KMS-11 (cell line): ENCODE results near the gene BLID.

Experiments
- H2AFZ ChIP-seq: fragments of 200-600 bp; sonication (generic); 2 replicates; pipeline ENCODE4 v1.6.1; 2016; ENCODE audit warnings: antibody characterized with exemption, mixed run types, low read depth
- H3K27ac ChIP-seq: fragments of 200-600 bp; sonication (generic); 2 replicates; pipeline ENCODE4 v1.6.1; 2016; ENCODE audit warnings: mild to moderate bottlenecking, mixed run types
- H3K27me3 ChIP-seq: fragments of 200-600 bp; sonication (generic); 2 replicates; pipeline ENCODE4 v1.6.1; 2017; ENCODE audit warnings: mild to moderate bottlenecking, low read depth, mixed run types, moderate library complexity; ENCODE audit not compliant: insufficient read depth
- H3K36me3 ChIP-seq: fragments of 200-600 bp; sonication (generic); 2 replicates; pipeline ENCODE4 v1.6.1; 2017; ENCODE audit warnings: mild to moderate bottlenecking, mixed run types; ENCODE audit not compliant: insufficient read depth
- H3K4me1 ChIP-seq: fragments of 200-600 bp; sonication (generic); 2 replicates; pipeline ENCODE4 v1.6.1; 2016; ENCODE audit warnings: mild to moderate bottlenecking, low read depth, mixed run types; ENCODE audit not compliant: poor library complexity, severe bottlenecking
- H3K4me2 ChIP-seq: fragments of 200-600 bp; sonication (generic); 2 replicates; pipeline ENCODE4 v1.7.0; 2016; ENCODE audit warnings: mild to moderate bottlenecking, mixed run types
- H3K4me3 ChIP-seq: fragments of 200-600 bp; sonication (generic); IDR thresholded peaks from 2 replicates; pipeline ENCODE4 v1.6.1; 2017; ENCODE audit warnings: low read depth, low read length, mixed read lengths; ENCODE audit not compliant: insufficient read depth
- H3K79me2 ChIP-seq: fragments of 200-600 bp; sonication (generic); 2 replicates; pipeline ENCODE4 v1.6.1; 2016; ENCODE audit warnings: low read depth, mixed run types; ENCODE audit not compliant: insufficient read depth
- H3K9ac ChIP-seq: fragments of 200-600 bp; sonication (generic); 2 replicates; pipeline ENCODE4 v1.6.1; 2016; ENCODE audit warnings: mild to moderate bottlenecking, mixed run types
- H4K20me1 ChIP-seq: fragments of 200-600 bp; sonication (generic); 2 replicates; pipeline ENCODE4 v1.6.1; 2016; ENCODE audit warnings: mild to moderate bottlenecking, mixed run types; ENCODE audit not compliant: insufficient read depth
- TF ChIP-seq, protein P1 (sequence below): fragments of 200-600 bp; sonication (generic); conservative IDR thresholded peaks from 2 replicates; pipeline ENCODE4 v1.6.1; 2017; ENCODE audit warnings: low read depth, mild to moderate bottlenecking, antibody characterized with exemption, low read length, moderate library complexity, mixed read lengths

BLID gene

DNA sequence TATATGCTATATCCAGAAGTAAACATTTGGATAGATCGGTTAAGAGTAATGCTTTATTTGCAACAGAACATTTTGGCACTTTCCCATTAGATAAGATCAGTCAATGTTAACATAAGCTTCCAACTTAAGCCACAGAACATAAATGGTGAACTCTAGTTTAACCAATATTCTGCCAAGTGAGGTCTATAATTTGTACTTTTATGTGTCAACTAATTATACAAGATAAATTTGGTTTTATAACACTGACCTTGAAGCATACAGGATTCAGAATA, 23.5 kb upstream of the BLID start:
- Histone ChIP-seq H3K4me3 (no peak overlapping the region), H3K9ac (no peak overlapping the region), H3K79me2 (no peaks in the 10 kb centered on the region), H3K27ac (no peak overlapping the region), H3K4me1 (no peaks in the 10 kb centered on the region), H3K27me3 (no peaks in the 10 kb centered on the region), H3K36me3 (no peaks in the 10 kb centered on the region), H3K4me2 (no peak overlapping the region), H2AFZ (no peak overlapping the region), H4K20me1 (no peaks in the 10 kb centered on the region)
- TF ChIP-seq, protein P1, sequence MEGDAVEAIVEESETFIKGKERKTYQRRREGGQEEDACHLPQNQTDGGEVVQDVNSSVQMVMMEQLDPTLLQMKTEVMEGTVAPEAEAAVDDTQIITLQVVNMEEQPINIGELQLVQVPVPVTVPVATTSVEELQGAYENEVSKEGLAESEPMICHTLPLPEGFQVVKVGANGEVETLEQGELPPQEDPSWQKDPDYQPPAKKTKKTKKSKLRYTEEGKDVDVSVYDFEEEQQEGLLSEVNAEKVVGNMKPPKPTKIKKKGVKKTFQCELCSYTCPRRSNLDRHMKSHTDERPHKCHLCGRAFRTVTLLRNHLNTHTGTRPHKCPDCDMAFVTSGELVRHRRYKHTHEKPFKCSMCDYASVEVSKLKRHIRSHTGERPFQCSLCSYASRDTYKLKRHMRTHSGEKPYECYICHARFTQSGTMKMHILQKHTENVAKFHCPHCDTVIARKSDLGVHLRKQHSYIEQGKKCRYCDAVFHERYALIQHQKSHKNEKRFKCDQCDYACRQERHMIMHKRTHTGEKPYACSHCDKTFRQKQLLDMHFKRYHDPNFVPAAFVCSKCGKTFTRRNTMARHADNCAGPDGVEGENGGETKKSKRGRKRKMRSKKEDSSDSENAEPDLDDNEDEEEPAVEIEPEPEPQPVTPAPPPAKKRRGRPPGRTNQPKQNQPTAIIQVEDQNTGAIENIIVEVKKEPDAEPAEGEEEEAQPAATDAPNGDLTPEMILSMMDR, result no peak

DNA sequence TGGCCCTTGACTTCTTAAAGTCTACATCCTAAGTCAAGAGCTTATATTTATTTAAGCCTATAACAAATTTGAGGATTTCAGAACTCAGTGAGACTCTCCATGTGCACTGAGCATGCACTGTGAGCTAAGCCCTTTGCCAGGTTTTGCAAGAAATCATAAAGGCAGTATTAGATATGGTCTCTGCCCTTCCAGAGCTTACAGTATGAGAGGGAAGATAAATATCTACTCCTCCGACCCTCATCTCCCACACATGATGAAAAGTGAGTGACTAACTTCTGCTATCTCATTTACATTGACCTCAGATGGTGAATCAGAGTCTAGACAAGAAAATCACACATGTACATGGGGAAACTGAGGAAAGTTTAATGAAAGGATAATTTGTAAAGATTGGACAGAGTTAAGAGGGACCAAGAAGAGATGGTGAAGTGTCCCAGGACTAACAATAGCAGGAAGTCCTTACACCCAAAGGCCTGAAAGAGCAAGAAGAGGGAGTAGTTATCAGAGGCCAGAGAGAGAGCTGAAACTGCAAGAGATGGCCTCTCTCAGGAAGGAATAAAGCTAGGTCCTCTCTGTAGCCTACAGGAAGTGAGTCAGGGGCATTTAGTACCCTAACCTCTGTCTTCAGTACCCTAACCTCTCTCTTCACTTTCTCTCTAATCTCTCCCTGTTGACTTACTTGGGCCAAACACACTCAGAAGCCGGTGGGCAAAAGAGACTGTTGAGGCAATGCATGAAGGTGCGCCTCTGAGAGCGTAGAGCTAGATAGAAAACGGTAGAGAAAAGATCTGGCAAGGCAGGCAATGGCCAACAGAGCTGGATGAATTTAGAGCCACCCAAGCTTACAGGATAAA, 23.0 kb upstream of the BLID start:
- no peak overlapping the region for H3K4me3 ChIP-seq
- H3K27ac ChIP-seq, result no peak overlapping the region
- H4K20me1 ChIP-seq, result no peaks in the 10 kb centered on the region
- no peak overlapping the region for H2AFZ ChIP-seq
- no peaks in the 10 kb centered on the region for H3K27me3 ChIP-seq
- H3K79me2 ChIP-seq, result no peaks in the 10 kb centered on the region
- H3K36me3 ChIP-seq, result no peaks in the 10 kb centered on the region
- no peaks in the 10 kb centered on the region for H3K4me1 ChIP-seq
- H3K9ac ChIP-seq, result no peak overlapping the region
- no peak overlapping the region for H3K4me2 ChIP-seq
- TF ChIP-seq, protein P1, result no peak

DNA sequence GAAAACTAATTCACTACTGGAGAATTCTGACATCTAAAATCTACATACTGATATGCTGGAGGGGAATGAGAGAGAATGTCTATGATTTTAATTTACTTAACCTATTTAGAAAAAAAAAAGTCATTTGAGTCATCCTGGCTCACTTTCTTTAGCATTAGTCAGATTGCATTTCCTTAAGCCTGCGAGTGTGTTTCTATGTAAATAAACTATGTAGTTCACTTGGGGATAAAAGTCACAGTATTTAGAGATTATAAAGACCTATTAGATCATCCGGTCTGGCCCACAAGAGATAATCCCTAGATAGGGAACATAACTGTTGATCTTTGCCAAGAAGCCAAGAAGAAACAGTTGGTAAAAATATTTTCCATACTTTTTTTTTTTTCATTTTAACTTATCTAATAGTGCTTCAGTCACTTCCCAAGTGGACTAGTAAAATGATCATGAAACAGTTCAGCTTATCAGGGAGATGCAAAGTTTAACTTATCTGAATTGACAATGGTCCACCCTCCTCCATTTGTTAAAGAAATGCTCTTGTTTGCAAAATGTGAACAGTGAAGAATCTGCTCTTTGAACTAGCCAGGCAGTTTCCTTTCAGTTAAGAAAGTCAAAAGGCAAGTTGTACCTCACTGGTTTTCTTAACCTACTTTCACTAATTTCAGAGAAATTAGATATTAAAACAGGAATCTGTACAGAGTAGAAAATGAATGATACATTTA, 21.2 kb upstream of the BLID start:
- Histone ChIP-seq H2AFZ (no peak overlapping the region), H4K20me1 (no peaks in the 10 kb centered on the region), H3K27me3 (no peaks in the 10 kb centered on the region), H3K9ac (no peak overlapping the region), H3K27ac (no peak overlapping the region), H3K36me3 (no peaks in the 10 kb centered on the region), H3K4me1 (no peaks in the 10 kb centered on the region), H3K4me2 (no peak overlapping the region), H3K4me3 (no peak overlapping the region), H3K79me2 (no peaks in the 10 kb centered on the region)
- TF ChIP-seq, protein P1, result no peak

DNA sequence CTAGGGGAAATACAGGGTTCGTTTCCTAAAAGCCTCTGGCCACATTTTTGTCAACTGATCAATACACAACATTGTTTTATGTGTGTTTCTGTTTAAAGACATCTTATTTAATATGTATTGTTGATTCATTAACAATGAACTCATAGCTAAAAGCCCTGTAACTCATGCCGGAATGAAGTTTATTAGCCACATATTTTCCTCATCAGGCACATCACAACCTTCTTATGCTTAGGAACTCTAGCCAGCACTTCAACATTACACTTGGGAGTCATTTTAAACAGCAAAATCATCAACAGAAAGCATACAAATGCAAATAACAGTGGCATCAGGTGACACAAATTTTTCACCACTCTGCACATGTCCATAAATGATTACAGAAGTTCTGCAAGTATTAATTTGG, 15.1 kb upstream of the BLID start:
- H3K79me2 ChIP-seq, result no peaks in the 10 kb centered on the region
- H3K4me3 ChIP-seq, result no peak overlapping the region

More for the DNA sequence above, 15.1 kb upstream of the BLID start:
- Histone ChIP-seq H2AFZ (no peak overlapping the region), H3K4me1 (no peaks in the 10 kb centered on the region), H3K27me3 (no peaks in the 10 kb centered on the region), H3K4me2 (no peak overlapping the region), H3K27ac (no peak overlapping the region), H3K9ac (no peak overlapping the region), H3K36me3 (no peaks in the 10 kb centered on the region), H4K20me1 (no peaks in the 10 kb centered on the region)
- TF ChIP-seq, protein P1, result no peak
